ENCODE results near the gene RASAL1. TPM values are rescaled to one million over a fixed set of nuclear protein-coding genes. Genes with fewer than 3 reads are reported as not detected.

Gene RASAL1
- polyA plus RNA-seq, 1 of the 3 experiments (the other 2 are of a cell fraction): not detected

- no peaks in the 10 kb centered on the region for H4K20me1 ChIP-seq (ENCODE audit: insufficient read depth)
- H3K9me3 ChIP-seq: no peaks in the 10 kb centered on the region
- DNase-seq: peak; percentile 50
- H3K4me1 ChIP-seq (ENCODE audit: control insufficient read depth in 1 of 2, insufficient read depth in 2 of 2, low read depth in 1 of 2, low read length in 1 of 2): no peaks in the 10 kb centered on the region; a peak in 1 of 4 replicates
- TF ChIP-seq RAD21 (IDR thresholded peaks at IDR 0.05; ENCODE audit: low read length) (no peak), RCOR1 (IDR thresholded peaks at IDR 0.05; ENCODE audit: low read length) (no peak), RFX5 (IDR thresholded peaks at IDR 0.05; ENCODE audit: low read length) (no peak), TAF1 (IDR thresholded peaks at IDR 0.05; ENCODE audit: borderline replicate concordance, low read depth, low read length) (no peak), REST (IDR thresholded peaks at IDR 0.05; ENCODE audit: low read depth, low read length) (no peak)
- H3K27me3 ChIP-seq (ENCODE audit: insufficient read depth): no peaks in the 10 kb centered on the region
- ChIA-PET POLR2A (no interaction called here), CTCF (interaction anchor here (1.2 to 6.4 kb wide), 7 partner anchors 10 to 88 kb away, joined by 3 to 49 read pairs (median 5); partner anchors contain the start of gene CFAP73)
- H3K9ac ChIP-seq: no peak overlapping the region
- no peak overlapping the region for H3K4me2 ChIP-seq
- no peaks in the 10 kb centered on the region for H3K9me2 ChIP-seq
- no peak overlapping the region for H3K27ac ChIP-seq (ENCODE audit: low read depth in 2 of 2, low read length in 1 of 2)
- H2AFZ ChIP-seq (ENCODE audit: low read depth): no peak overlapping the region
- 25% methylated on average over 21 of the region's 21 CpGs for WGBS (ENCODE audit: low lambda C conversion rate)
- no peaks in the 10 kb centered on the region for H3K36me3 ChIP-seq (replicated peaks in 1 of 2; ENCODE audit: control insufficient read depth in 1 of 2, insufficient read depth in 2 of 2, low read length in 1 of 2)
- no peaks in the 10 kb centered on the region for H3K79me2 ChIP-seq (ENCODE audit: insufficient read depth)
- no peaks in the 10 kb centered on the region for H3F3A ChIP-seq (replicated peaks; ENCODE audit: insufficient read depth)
- H3K4me3 ChIP-seq (ENCODE audit: low read depth in 2 of 2, low read length in 1 of 2): no peak overlapping the region
These were observed 798 bp upstream of the RASAL1 start for GRCh38 chr12:113136128-113136989.

DNA sequence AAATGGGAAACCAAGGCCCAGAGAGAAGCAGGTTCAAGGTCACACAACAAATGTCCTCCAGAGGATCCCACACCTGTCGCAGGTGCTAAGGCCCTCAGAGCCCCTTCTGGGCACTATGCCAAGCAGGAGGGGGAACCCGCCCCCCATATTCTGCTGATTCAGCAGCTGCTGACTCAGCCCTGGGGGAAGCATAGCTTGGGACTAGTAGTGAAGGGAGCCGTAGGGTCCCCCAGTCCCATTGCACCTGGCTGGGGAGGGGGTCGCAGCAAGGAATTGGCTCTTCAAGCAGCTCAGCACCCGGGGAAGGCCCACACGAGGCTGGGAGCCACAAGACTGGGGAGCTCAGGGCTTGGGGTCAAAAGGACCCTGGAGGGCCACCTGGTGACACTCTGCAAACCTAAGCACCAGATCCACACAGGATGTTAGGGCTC, 1.0 kb downstream of the RASAL1 start:
- TF ChIP-seq CTCF (IDR thresholded peaks at IDR 0.05) (no peak), FOSL2 (IDR thresholded peaks at IDR 0.05; ENCODE audit: borderline replicate concordance, low read depth) (no peak), SMC3 (IDR thresholded peaks at IDR 0.05; ENCODE audit: low read depth, low read length) (no peak), ELF1 (IDR thresholded peaks at IDR 0.05) (no peak), SIN3A (IDR thresholded peaks at IDR 0.05; ENCODE audit: borderline replicate concordance, low read depth, low read length) (no peak), NRF1 (IDR thresholded peaks at IDR 0.05; ENCODE audit: low read depth, low read length) (no peak), TAF1 (IDR thresholded peaks at IDR 0.05; ENCODE audit: borderline replicate concordance, low read depth, low read length) (no peak), RAD21 (IDR thresholded peaks at IDR 0.05; ENCODE audit: low read length) (no peak), GABPA (IDR thresholded peaks at IDR 0.05; ENCODE audit: low read depth) (no peak), JUND (IDR thresholded peaks at IDR 0.05) (no peak), EP300 (IDR thresholded peaks at IDR 0.05; ENCODE audit: borderline replicate concordance in 1 of 2, low read depth in 1 of 2, low read length in 1 of 2) (no peak), USF1 (IDR thresholded peaks at IDR 0.05; ENCODE audit: borderline replicate concordance, low read depth) (no peak)
- TF ChIP-seq, protein P1, sequence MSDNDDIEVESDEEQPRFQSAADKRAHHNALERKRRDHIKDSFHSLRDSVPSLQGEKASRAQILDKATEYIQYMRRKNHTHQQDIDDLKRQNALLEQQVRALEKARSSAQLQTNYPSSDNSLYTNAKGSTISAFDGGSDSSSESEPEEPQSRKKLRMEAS (IDR thresholded peaks at IDR 0.05; ENCODE audit: low read depth): no peak
- Histone ChIP-seq H3K4me2 (no peak overlapping the region), H3K79me2 (ENCODE audit: insufficient read depth) (no peaks in the 10 kb centered on the region), H3K27ac (ENCODE audit: low read depth in 2 of 2, low read length in 1 of 2) (no peak overlapping the region), H2AFZ (ENCODE audit: low read depth) (no peak overlapping the region), H3K36me3 (replicated peaks in 1 of 2; ENCODE audit: control insufficient read depth in 1 of 2, insufficient read depth in 2 of 2, low read length in 1 of 2) (no peaks in the 10 kb centered on the region), H3K4me3 (ENCODE audit: low read depth in 2 of 2, low read length in 1 of 2) (no peak overlapping the region), H3K9ac (no peak overlapping the region), H3F3A (replicated peaks; ENCODE audit: insufficient read depth) (no peaks in the 10 kb centered on the region), H3K27me3 (ENCODE audit: insufficient read depth) (no peaks in the 10 kb centered on the region), H3K9me2 (no peaks in the 10 kb centered on the region), H4K20me1 (ENCODE audit: insufficient read depth) (no peaks in the 10 kb centered on the region), H3K9me3 (no peaks in the 10 kb centered on the region), H3K4me1 (ENCODE audit: control insufficient read depth in 1 of 2, insufficient read depth in 2 of 2, low read depth in 1 of 2, low read length in 1 of 2) (peaks cover 0 to 2% of the 10 kb centered on the region in 2 experiments; a peak in 1 of 4 replicates)
- no peak for DNase-seq
- ChIA-PET CTCF (interaction anchor here (1.1 to 6.4 kb wide), 7 partner anchors 13 to 86 kb away, joined by 3 to 49 read pairs (median 7); partner anchors contain the start of gene CFAP73), POLR2A (interaction anchor here (1.0 kb wide), 1 partner anchor 20 kb away, joined by 3 read pairs; no protein-coding TSS in a partner anchor)
- WGBS (ENCODE audit: low lambda C conversion rate): 17% methylated on average over 1 of the region's 6 CpGs
